ENCODE data around the gene ST14. TPM values are rescaled to one million over a fixed set of nuclear protein-coding genes. Genes with fewer than 3 reads are reported as not detected.

ST14 gene
- total RNA-seq, 1 experiment from 2014 or later = 1.8 TPM

GRCh38 chr11:130202009-130202817 lies 42.6 kb downstream of the ST14 start:
- TF ChIP-seq CTCF (IDR thresholded peaks at IDR 0.05) = no peak
- TF ChIP-seq TCF7L2 (IDR thresholded peaks at IDR 0.05; ENCODE audit: low read depth, low read length) = no peak
- TF ChIP-seq POLR2AphosphoS5 (IDR thresholded peaks at IDR 0.05; ENCODE audit: low read depth, low read length) = no peak
- no peak for TF ChIP-seq REST (IDR thresholded peaks at IDR 0.05; ENCODE audit: insufficient read depth in 1 of 2, low read depth in 2 of 2, low read length in 1 of 2)
- no peak for TF ChIP-seq SIN3A (IDR thresholded peaks at IDR 0.05; ENCODE audit: borderline replicate concordance, insufficient read depth, low read depth, low read length)
- Histone ChIP-seq H3K9me3 (ENCODE audit: control insufficient read depth, insufficient read depth, low read depth, low read length) (no peaks in the 10 kb centered on the region), H3K36me3 (ENCODE audit: control insufficient read depth, insufficient read depth, low read length) (no peaks in the 10 kb centered on the region), H3K4me1 (ENCODE audit: control insufficient read depth, insufficient read depth, low read length) (no peaks in the 10 kb centered on the region), H3K27ac (ENCODE audit: low read length) (no peak overlapping the region), H3K4me3 (ENCODE audit: low read depth in 2 of 2, low read length in 2 of 2) (no peak overlapping the region), H3K27me3 (ENCODE audit: control insufficient read depth, insufficient read depth, low read length) (no peaks in the 10 kb centered on the region)
- in situ Hi-C loops (cut with HindIII; ENCODE audit: low pct_unique_long_range_greater_than_20kb, low sequenced_read_pairs) = no loop called here
- POLR2A ChIA-PET = interaction anchor here (0.6 kb wide), 1 partner anchor 202 kb away, joined by 5 read pairs; no protein-coding TSS in a partner anchor
- BruUV-seq (replicated peaks) = no TSS peak
- intact Hi-C loops (cut with micrococcal nuclease; ENCODE audit: unreplicated experiment) = no loop called here
- DNase-seq (ENCODE audit: low read depth, low spot score) (no peak), ATAC-seq (no peak)
- CTCF ChIA-PET = interaction anchor here (2.7 kb wide), 1 partner anchor 11 kb away, joined by 11 read pairs; no protein-coding TSS in a partner anchor

- intact Hi-C loops (cut with micrococcal nuclease; ENCODE audit: unreplicated experiment) (no loop called here), in situ Hi-C loops (cut with HindIII; ENCODE audit: low pct_unique_long_range_greater_than_20kb, low sequenced_read_pairs) (no loop called here)
- CTCF ChIA-PET = interaction anchor here (2.7 kb wide), 1 partner anchor 10 kb away, joined by 11 read pairs; no protein-coding TSS in a partner anchor
- H3K36me3 ChIP-seq (ENCODE audit: control insufficient read depth, insufficient read depth, low read length) = no peaks in the 10 kb centered on the region
- POLR2A ChIA-PET = interaction anchor here (0.6 kb wide), 1 partner anchor 201 kb away, joined by 5 read pairs; no protein-coding TSS in a partner anchor
- no peaks in the 10 kb centered on the region for H3K27me3 ChIP-seq (ENCODE audit: control insufficient read depth, insufficient read depth, low read length)
- TF ChIP-seq POLR2AphosphoS5 (IDR thresholded peaks at IDR 0.05; ENCODE audit: low read depth, low read length) (no peak), SIN3A (IDR thresholded peaks at IDR 0.05; ENCODE audit: borderline replicate concordance, insufficient read depth, low read depth, low read length) (no peak), CTCF (IDR thresholded peaks at IDR 0.05) (no peak), TCF7L2 (IDR thresholded peaks at IDR 0.05; ENCODE audit: low read depth, low read length) (no peak), REST (IDR thresholded peaks at IDR 0.05; ENCODE audit: insufficient read depth in 1 of 2, low read depth in 2 of 2, low read length in 1 of 2) (no peak)
- no peak for ATAC-seq
- no peaks in the 10 kb centered on the region for H3K4me1 ChIP-seq (ENCODE audit: control insufficient read depth, insufficient read depth, low read length)
- no peaks in the 10 kb centered on the region for H3K9me3 ChIP-seq (ENCODE audit: control insufficient read depth, insufficient read depth, low read depth, low read length)
- no TSS peak for BruUV-seq (replicated peaks)
- H3K27ac ChIP-seq (ENCODE audit: low read length) = no peak overlapping the region
- no peak for DNase-seq (ENCODE audit: low read depth, low spot score)
- no peak overlapping the region for H3K4me3 ChIP-seq (ENCODE audit: low read depth in 2 of 2, low read length in 2 of 2)
Observed at GRCh38 chr11:130202818-130203689, 43.5 kb downstream of the ST14 start.
